PC-3 (cell line): ENCODE measurements around the gene DCAKD.

Source experiments
- EZH2phosphoT487 ChIP-seq: fragments of 300-600 bp; sonication (generic); IDR thresholded peaks from 2 replicates; pipeline ENCODE4 v1.6.1; 2018; ENCODE audit warnings: mild to moderate bottlenecking, antibody characterized with exemption, low read length, borderline replicate concordance
- TF ChIP-seq, protein P1 (sequence below): fragments of 300-600 bp; sonication (generic); conservative IDR thresholded peaks from 2 replicates; pipeline ENCODE4 v1.5.1; 2017; ENCODE audit warnings: antibody characterized with exemption, low read depth, mild to moderate bottlenecking, low read length

DNA sequence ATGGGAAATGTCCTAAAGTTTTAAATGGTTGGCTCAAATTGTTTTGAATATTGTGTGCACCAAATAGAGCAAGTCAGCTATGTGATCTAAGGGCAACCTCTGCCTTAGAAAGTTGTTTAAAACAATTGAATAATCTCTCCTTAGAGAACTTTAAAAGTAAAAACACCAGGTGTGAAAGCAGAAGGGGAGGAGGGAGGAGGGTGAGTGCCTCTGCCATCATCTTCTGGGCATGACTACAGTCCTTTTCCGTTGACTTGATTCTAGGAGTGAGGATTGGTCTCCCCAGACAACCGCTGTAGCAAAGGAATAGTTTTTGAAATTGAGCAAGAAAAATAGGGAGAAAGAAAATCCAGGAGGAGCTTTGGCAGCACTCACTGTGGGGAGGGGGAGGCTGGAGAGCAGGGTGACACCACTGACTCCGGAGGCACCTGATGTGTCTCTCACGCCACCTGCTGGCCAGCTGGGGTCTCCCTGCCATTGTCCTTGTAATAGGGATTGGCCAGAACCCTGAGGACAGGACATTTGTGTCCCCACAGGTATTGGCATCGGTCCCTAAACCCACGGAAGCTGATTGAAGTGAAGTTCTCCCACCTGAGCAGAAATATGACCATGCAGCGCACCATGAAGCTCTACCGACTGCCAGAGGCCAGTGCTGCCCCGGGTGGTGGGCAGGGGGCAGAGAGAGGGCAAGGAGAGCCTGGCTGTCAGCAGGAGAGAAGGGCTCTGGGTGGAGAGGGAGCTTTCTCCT, 47.6 kb upstream of the DCAKD start:
- TF ChIP-seq, protein P1, sequence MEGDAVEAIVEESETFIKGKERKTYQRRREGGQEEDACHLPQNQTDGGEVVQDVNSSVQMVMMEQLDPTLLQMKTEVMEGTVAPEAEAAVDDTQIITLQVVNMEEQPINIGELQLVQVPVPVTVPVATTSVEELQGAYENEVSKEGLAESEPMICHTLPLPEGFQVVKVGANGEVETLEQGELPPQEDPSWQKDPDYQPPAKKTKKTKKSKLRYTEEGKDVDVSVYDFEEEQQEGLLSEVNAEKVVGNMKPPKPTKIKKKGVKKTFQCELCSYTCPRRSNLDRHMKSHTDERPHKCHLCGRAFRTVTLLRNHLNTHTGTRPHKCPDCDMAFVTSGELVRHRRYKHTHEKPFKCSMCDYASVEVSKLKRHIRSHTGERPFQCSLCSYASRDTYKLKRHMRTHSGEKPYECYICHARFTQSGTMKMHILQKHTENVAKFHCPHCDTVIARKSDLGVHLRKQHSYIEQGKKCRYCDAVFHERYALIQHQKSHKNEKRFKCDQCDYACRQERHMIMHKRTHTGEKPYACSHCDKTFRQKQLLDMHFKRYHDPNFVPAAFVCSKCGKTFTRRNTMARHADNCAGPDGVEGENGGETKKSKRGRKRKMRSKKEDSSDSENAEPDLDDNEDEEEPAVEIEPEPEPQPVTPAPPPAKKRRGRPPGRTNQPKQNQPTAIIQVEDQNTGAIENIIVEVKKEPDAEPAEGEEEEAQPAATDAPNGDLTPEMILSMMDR: peak; percentile 98
- no peak for TF ChIP-seq EZH2phosphoT487
